ENCODE data around the gene CDK1. TPM values are rescaled to one million over a fixed set of nuclear protein-coding genes. Genes with fewer than 3 reads are reported as not detected.
A peak's percentile ranks its signal among the peaks of the same experiment; 100 is the strongest.

Gene CDK1
- total and polyA plus RNA-seq, 8 donors, result 0.19 to 1.7 (median 0.67) TPM

DNA sequence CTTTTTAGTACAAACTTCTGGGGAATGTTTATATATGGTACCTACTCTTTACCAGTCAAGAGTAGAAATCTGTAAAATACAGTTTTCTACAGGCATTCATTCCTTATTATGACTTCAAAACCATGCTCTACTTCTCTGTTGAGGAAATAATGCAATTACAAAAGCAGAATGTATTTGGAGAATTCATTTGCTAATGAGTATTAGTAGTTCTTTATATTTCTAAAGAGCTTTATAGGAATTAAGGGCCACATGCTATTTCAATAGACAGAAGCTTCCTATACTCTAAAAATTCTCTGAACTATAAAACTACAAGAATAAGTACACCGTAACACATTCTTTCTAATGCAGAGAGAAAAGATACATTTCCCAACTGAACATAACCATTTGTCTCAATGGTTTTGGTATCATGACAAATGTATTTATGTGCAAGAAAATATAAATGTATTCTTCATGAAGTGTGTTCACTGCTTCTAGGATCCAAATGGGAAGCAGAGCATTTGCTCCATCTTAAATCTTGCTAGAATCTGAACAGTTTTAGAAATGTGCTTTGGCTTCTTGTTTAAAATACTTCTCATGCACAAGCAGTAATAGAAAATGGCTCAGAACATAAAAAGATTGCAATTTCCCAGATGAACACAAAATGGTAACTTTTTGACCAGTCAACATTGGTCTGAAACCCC lies 21.8 kb downstream of the CDK1 start:
- H3K36me3 ChIP-seq, result no peaks in the 10 kb centered on the region
- H3K27ac ChIP-seq, result no peak overlapping the region
- WGBS, 2 donors, result 96 to 97% methylated on average over 1 of the region's 1 CpG
- no peak for FAIRE-seq
- H3K9me3 ChIP-seq, result no peaks in the 10 kb centered on the region
- ATAC-seq, result no peak
- intact Hi-C loops (cut with DNase I), result no loop called here
- DNase-seq, result no peak
- no peaks in the 10 kb centered on the region for H3K27me3 ChIP-seq
- no peak for TF ChIP-seq CTCF (IDR thresholded peaks at IDR 0.05)
- no peak overlapping the region for H3K4me3 ChIP-seq
- no peaks in the 10 kb centered on the region for H3K4me1 ChIP-seq

DNA sequence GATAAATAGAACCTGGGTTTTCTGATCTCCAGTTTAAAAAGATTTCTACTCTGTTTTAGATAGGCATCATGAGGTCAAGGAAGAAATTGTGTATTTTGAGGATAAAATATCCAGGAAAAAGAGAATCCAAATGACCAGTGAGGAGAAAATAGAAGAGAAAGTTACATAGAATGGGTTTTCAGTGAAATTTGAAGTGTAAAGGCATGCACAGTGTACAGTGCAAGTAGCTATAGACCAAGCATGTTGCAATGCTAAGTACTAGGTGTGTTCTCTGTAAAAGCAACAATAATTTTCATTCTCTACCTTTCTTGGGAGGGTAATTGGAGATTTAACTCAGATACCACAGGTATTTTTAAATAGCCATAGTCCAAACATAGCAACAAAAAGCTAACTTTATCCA lies 22.6 kb downstream of the CDK1 start:
- H3K36me3 ChIP-seq, result no peaks in the 10 kb centered on the region
- H3K4me1 ChIP-seq, result no peaks in the 10 kb centered on the region
- DNase-seq (no peak), ATAC-seq (no peak), FAIRE-seq (no peak)
- no peak overlapping the region for H3K27ac ChIP-seq
- no peaks in the 10 kb centered on the region for H3K27me3 ChIP-seq
- intact Hi-C loops (cut with DNase I), result no loop called here
- TF ChIP-seq CTCF (IDR thresholded peaks at IDR 0.05), result no peak
- no peaks in the 10 kb centered on the region for H3K9me3 ChIP-seq
- H3K4me3 ChIP-seq, result no peak overlapping the region

DNA sequence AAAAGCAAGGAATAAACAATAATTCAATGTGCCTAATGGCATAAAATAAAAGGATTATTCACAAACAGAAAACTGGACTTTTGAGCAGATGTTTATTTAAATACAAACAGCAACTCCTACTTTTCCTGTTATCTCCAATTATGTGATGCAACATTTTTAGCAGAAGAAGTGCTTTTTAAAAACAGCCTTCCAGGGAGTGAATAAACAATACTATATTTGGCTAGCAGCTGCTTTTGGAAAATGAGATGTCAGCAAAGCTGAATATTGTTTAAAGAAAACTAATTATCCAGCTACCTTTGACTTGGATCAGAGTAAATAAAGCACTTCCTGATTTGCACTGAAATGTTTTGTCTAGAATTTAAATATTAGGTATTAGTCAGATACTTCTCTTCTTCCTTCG lies 23.2 kb downstream of the CDK1 start:
- DNase-seq, result no peak
- TF ChIP-seq CTCF (IDR thresholded peaks at IDR 0.05), result no peak
- peak in 1 of 4 donors; percentile 46 for ATAC-seq
- Histone ChIP-seq H3K9me3 (no peaks in the 10 kb centered on the region), H3K4me3 (no peak overlapping the region), H3K36me3 (no peaks in the 10 kb centered on the region), H3K4me1 (no peaks in the 10 kb centered on the region), H3K27ac (no peak overlapping the region), H3K27me3 (no peaks in the 10 kb centered on the region)
- FAIRE-seq, result no peak
- intact Hi-C loops (cut with DNase I), result no loop called here
- 88 to 93% methylated on average over 1 of the region's 1 CpG for WGBS, 2 donors

GRCh38 chr10:60803433-60803832 lies 25.2 kb downstream of the CDK1 start:
- H3K4me3 ChIP-seq, result no peak overlapping the region
- no peaks in the 10 kb centered on the region for H3K9me3 ChIP-seq
- no peaks in the 10 kb centered on the region for H3K27me3 ChIP-seq
- TF ChIP-seq CTCF (IDR thresholded peaks at IDR 0.05), result no peak
- no peak for ATAC-seq
- no peaks in the 10 kb centered on the region for H3K4me1 ChIP-seq
- H3K27ac ChIP-seq, result no peak overlapping the region
- DNase-seq, result no peak
- intact Hi-C loops (cut with DNase I), result no loop called here
- no peak for FAIRE-seq
- H3K36me3 ChIP-seq, result no peaks in the 10 kb centered on the region
- whole genome bisulfite sequencing, 2 donors, result 83 to 90% methylated on average over 5 of the region's 5 CpGs

DNA sequence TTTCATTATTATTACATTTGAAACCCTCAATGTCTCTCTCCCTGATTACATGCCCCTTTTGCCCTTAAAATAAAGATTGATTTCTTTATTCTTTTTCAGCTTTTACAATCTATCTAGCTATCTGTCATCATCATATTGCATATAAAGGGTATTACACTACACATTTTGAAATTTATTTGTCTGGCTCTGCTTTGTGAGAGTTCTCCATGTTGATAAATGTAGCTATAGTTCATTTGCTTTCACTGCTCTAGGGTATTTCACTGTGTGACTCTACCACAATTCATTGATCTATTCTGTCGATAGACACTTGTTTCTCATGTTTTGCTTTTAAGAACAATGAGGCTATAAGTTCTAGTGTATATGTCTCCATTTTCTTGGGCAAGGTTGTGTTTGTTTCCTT lies 25.6 kb downstream of the CDK1 start:
- no peak overlapping the region for H3K4me3 ChIP-seq
- FAIRE-seq (no peak), ATAC-seq (no peak), DNase-seq (no peak)
- 82 to 97% methylated on average over 1 of the region's 1 CpG for WGBS, 2 donors
- H3K4me1 ChIP-seq, result no peaks in the 10 kb centered on the region
- intact Hi-C loops (cut with DNase I), result no loop called here
- no peaks in the 10 kb centered on the region for H3K36me3 ChIP-seq
- no peaks in the 10 kb centered on the region for H3K27me3 ChIP-seq
- H3K27ac ChIP-seq, result no peak overlapping the region
- H3K9me3 ChIP-seq, result no peaks in the 10 kb centered on the region
- no peak for TF ChIP-seq CTCF (IDR thresholded peaks at IDR 0.05)

All from pancreas (tissue), 10 donors.